ENCODE measurements around the gene UGT1A8. TPM values are rescaled to one million over a fixed set of nuclear protein-coding genes. Genes with fewer than 3 reads are reported as not detected.

UGT1A8 gene
- total and polyA plus RNA-seq, 2 donors (not counting 3 experiments of a cell fraction or from before 2014, with no cell fraction given) = not detected

DNA sequence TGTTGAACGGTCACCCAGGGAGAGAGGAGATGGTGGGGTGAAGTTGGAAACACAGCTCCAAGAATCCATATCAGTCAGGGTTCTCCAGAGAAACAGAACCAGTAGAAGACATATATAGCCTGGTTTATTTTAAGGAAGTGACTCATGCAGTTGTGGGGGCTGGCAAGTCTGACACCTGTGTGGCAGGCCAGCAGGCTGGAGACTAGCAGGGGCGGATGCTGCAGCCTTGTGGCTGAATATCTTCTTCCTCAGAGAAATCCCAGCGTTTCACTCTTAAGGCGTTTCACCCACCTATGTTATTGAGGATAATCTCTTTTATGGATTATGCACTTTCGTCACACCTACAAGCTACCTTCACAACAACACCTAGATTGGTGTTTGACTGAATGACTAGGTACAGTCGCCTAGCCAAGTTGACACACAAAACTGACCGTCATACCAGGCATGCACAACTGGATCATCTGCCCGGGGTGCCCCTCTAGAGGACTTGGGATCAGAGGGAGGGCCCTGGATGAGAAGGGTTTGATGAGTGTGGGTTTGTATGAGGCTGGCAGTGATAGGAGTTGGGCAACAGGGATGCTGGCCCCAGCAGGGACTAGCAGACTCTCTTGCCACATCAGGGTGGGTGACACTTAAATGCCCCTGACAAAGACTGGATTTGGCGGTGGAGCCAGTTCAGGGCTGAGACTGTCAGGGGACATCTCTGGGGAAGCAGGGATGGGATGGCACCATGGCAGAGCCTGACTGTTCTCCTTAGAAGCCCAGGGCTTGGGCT lies 184.1 kb downstream of the UGT1A8 start:
- dilution Hi-C loops (cut with MboI; ENCODE audit: extremely low pct_ligation_motif_present, low sequenced_read_pairs) (no loop called here), intact Hi-C loops (cut with micrococcal nuclease) (no loop called here)
- no peaks in the 10 kb centered on the region for H3K9me3 ChIP-seq (replicated peaks; ENCODE audit: control insufficient read depth, insufficient read depth, low read length)
- no peaks in the 10 kb centered on the region for H3K27me3 ChIP-seq (ENCODE audit: control insufficient read depth in 2 of 2, insufficient read depth in 2 of 2, low read length in 2 of 2)
- no peak overlapping the region for H3K27ac ChIP-seq (ENCODE audit: insufficient read depth, low read depth, low read length)
- H2AFZ ChIP-seq (ENCODE audit: low read depth, low read length) = no peak overlapping the region
- no peak overlapping the region for H3K4me2 ChIP-seq (ENCODE audit: insufficient read depth, low read length)
- BruUV-seq (replicated peaks) = no TSS peak
- H3K79me2 ChIP-seq (ENCODE audit: control insufficient read depth, insufficient read depth, low read length) = no peaks in the 10 kb centered on the region
- ChIA-PET POLR2A (no interaction called here), CTCF (no interaction called here)
- no peak overlapping the region for H3K9ac ChIP-seq (replicated peaks; ENCODE audit: extremely low read depth, insufficient read depth, low read length)
- no peaks in the 10 kb centered on the region for H3K9me1 ChIP-seq (replicated peaks; ENCODE audit: control insufficient read depth, extremely low read depth, insufficient read depth, low read length)
- H3K4me1 ChIP-seq (ENCODE audit: control insufficient read depth, extremely low read depth, insufficient read depth, low read length) = no peaks in the 10 kb centered on the region
- no peak for DNase-seq (ENCODE audit: low read depth, low spot score)
- TF ChIP-seq POLR2AphosphoS5 (IDR thresholded peaks at IDR 0.05; ENCODE audit: insufficient read depth, low read depth, low read length) (no peak), EZH2 (IDR thresholded peaks at IDR 0.05; ENCODE audit: borderline replicate concordance, low read depth, low read length, severe bottlenecking) (no peak), MYC (IDR thresholded peaks at IDR 0.05; ENCODE audit: low read depth, low read length) (no peak), POLR2A (IDR thresholded peaks at IDR 0.05; ENCODE audit: low read depth, low read length) (no peak), GATA2 (IDR thresholded peaks at IDR 0.05; ENCODE audit: insufficient read depth, insufficient read length, low read depth, low read length) (no peak), FOS (IDR thresholded peaks at IDR 0.05; ENCODE audit: borderline replicate concordance, insufficient read depth, low read length) (no peak), JUN (IDR thresholded peaks at IDR 0.05; ENCODE audit: borderline replicate concordance, insufficient read depth, insufficient read length, low read depth) (no peak)
- TF ChIP-seq, protein P1, sequence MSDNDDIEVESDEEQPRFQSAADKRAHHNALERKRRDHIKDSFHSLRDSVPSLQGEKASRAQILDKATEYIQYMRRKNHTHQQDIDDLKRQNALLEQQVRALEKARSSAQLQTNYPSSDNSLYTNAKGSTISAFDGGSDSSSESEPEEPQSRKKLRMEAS (IDR thresholded peaks at IDR 0.05; ENCODE audit: insufficient read depth, insufficient read length) = no peak
- TF ChIP-seq, protein P2, sequence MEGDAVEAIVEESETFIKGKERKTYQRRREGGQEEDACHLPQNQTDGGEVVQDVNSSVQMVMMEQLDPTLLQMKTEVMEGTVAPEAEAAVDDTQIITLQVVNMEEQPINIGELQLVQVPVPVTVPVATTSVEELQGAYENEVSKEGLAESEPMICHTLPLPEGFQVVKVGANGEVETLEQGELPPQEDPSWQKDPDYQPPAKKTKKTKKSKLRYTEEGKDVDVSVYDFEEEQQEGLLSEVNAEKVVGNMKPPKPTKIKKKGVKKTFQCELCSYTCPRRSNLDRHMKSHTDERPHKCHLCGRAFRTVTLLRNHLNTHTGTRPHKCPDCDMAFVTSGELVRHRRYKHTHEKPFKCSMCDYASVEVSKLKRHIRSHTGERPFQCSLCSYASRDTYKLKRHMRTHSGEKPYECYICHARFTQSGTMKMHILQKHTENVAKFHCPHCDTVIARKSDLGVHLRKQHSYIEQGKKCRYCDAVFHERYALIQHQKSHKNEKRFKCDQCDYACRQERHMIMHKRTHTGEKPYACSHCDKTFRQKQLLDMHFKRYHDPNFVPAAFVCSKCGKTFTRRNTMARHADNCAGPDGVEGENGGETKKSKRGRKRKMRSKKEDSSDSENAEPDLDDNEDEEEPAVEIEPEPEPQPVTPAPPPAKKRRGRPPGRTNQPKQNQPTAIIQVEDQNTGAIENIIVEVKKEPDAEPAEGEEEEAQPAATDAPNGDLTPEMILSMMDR (IDR thresholded peaks at IDR 0.05; ENCODE audit: extremely low read depth in 1 of 2, insufficient read depth in 1 of 2, low read depth in 1 of 2, low read length in 2 of 2) = no peak
- H3K4me3 ChIP-seq (replicated peaks in 1 of 3; ENCODE audit: insufficient read depth in 1 of 3, low read depth in 1 of 3, low read length in 3 of 3) = no peak overlapping the region
- FAIRE-seq = no peak
- H4K20me1 ChIP-seq (replicated peaks; ENCODE audit: control insufficient read depth, extremely low read depth, insufficient read depth, low read length) = no peaks in the 10 kb centered on the region
- no peaks in the 10 kb centered on the region for H3K36me3 ChIP-seq (ENCODE audit: control insufficient read depth in 2 of 2, extremely low read depth in 1 of 2, insufficient read depth in 2 of 2, low read length in 2 of 2)

Data from endothelial cell of umbilical vein (primary cell).